HL-60 (cell line): ENCODE measurements around the gene ABHD2.
A peak's percentile ranks its signal among the peaks of the same experiment; 100 is the strongest.

ENCODE experiments used
- DNase-seq, 2 experiments: peaks; one replicate each; pipeline ENCODE4 v3.0.0-alpha.2; 2010 to 2020; ENCODE audit warnings: low read depth in 1 of 2, low spot score in 1 of 2
- H3K27ac ChIP-seq: fragments of 250-450 bp; sonication (Bioruptor Pico); replicated peaks from 2 replicates; pipeline ENCODE4 v1.5.1; 2020; ENCODE audit warnings: mild to moderate bottlenecking, moderate library complexity
- H3K27me3 ChIP-seq: fragments of 250-450 bp; sonication (Bioruptor Pico); 2 replicates; pipeline ENCODE4 v1.5.1; 2021; ENCODE audit warnings: mild to moderate bottlenecking, moderate library complexity; ENCODE audit not compliant: insufficient read depth, poor library complexity, severe bottlenecking
- H3K4me3 ChIP-seq: replicated peaks from 2 replicates; pipeline ENCODE4 v1.5.1; 2011; ENCODE audit warnings: mild to moderate bottlenecking, control low read depth, low read length; ENCODE audit not compliant: insufficient read depth
- CTCF ChIP-seq: IDR thresholded peaks from one replicate; pipeline ENCODE4 v1.5.1; 2011; ENCODE audit warnings: low read length, control low read depth, inconsistent platforms; ENCODE audit not compliant: insufficient read depth
- GABPA ChIP-seq: IDR thresholded peaks from 2 replicates; pipeline ENCODE4 v1.6.1; 2012; ENCODE audit warnings: low read depth
- POLR2AphosphoS5 ChIP-seq: IDR thresholded peaks from 2 replicates; pipeline ENCODE4 v1.6.1; 2012; ENCODE audit warnings: low read depth
- REST ChIP-seq: IDR thresholded peaks from 2 replicates; pipeline ENCODE4 v1.6.1; 2012; ENCODE audit warnings: low read depth; ENCODE audit not compliant: insufficient replicate concordance
- SPI1 ChIP-seq: IDR thresholded peaks from 2 replicates; pipeline ENCODE4 v1.6.1; 2012; ENCODE audit warnings: low read depth, mild to moderate bottlenecking, borderline replicate concordance

ABHD2 gene

GRCh38 chr15:89058876-89059405 is 29.3 kb upstream of the ABHD2 start:
- Histone ChIP-seq H3K27me3 (no peaks in the 10 kb centered on the region), H3K27ac (no peak overlapping the region), H3K4me3 (no peak overlapping the region)
- DNase-seq: no peak
- TF ChIP-seq GABPA (no peak), POLR2AphosphoS5 (no peak), REST (no peak), SPI1 (no peak), CTCF (no peak)

- no peak for DNase-seq
- H3K27ac ChIP-seq: no peak overlapping the region
- TF ChIP-seq CTCF: no peak
- no peak for TF ChIP-seq POLR2AphosphoS5
- no peak for TF ChIP-seq REST
- no peak for TF ChIP-seq GABPA
- TF ChIP-seq SPI1: no peak
- H3K4me3 ChIP-seq: no peak overlapping the region
- no peaks in the 10 kb centered on the region for H3K27me3 ChIP-seq
These were observed 22.0 kb upstream of the ABHD2 start for GRCh38 chr15:89066280-89066679.

- H3K27ac ChIP-seq: peak overlapping the region; percentile 82
- H3K4me3 ChIP-seq: no peak overlapping the region
- H3K27me3 ChIP-seq: no peaks in the 10 kb centered on the region
- DNase-seq: peak in 1 of 2 experiments; percentile 57
- no peak for TF ChIP-seq GABPA
These were observed 20.5 kb upstream of the ABHD2 start for GRCh38 chr15:89067751-89068150.

- Histone ChIP-seq H3K4me3 (no peak overlapping the region; the same call in 1 of the 2 replicates), H3K27me3 (no peaks in the 10 kb centered on the region), H3K27ac (peak overlapping the region; percentile 82)
- peak; percentile 78 to 85 for DNase-seq
- peak; percentile 94 for TF ChIP-seq SPI1
- no peak for TF ChIP-seq CTCF
- TF ChIP-seq POLR2AphosphoS5: peak; percentile 45; the same call in 1 of the 2 replicates
These were observed 19.9 kb upstream of the ABHD2 start for GRCh38 chr15:89068325-89068784.
